ENCODE measurements around the gene NUDT8. TPM values are rescaled to one million over a fixed set of nuclear protein-coding genes. Genes with fewer than 3 reads are reported as not detected.

The NUDT8 gene
- total RNA-seq, 1 donor from 2014 or later, result 6.8 TPM

- H3K9me3 Mint-ChIP-seq (ENCODE audit: unreplicated experiment), result no peaks in the 10 kb centered on the region
- H3K4me1 Mint-ChIP-seq (ENCODE audit: unreplicated experiment), result no peaks in the 10 kb centered on the region
- no peak overlapping the region for H3K4me3 Mint-ChIP-seq (ENCODE audit: unreplicated experiment)
- no peak for TF ChIP-seq CTCF (IDR thresholded peaks at IDR 0.05; ENCODE audit: unreplicated experiment)
- DNase-seq (ENCODE audit: low spot score), result peak; percentile 47
- peaks cover 9% of the 10 kb centered on the region for H3K27me3 Mint-ChIP-seq (ENCODE audit: unreplicated experiment)
- H3K36me3 Mint-ChIP-seq (ENCODE audit: low read depth, unreplicated experiment), result peaks cover 6% of the 10 kb centered on the region
- H3K27ac Mint-ChIP-seq (ENCODE audit: unreplicated experiment), result no peak overlapping the region
Observed at GRCh38 chr11:67648140-67648795, 18.5 kb upstream of the NUDT8 start.

- Mint-ChIP-seq H3K9me3 (ENCODE audit: unreplicated experiment) (no peaks in the 10 kb centered on the region), H3K36me3 (ENCODE audit: low read depth, unreplicated experiment) (peaks cover 6% of the 10 kb centered on the region), H3K4me3 (ENCODE audit: unreplicated experiment) (no peak overlapping the region), H3K27ac (ENCODE audit: unreplicated experiment) (no peak overlapping the region), H3K27me3 (ENCODE audit: unreplicated experiment) (peaks cover 10% of the 10 kb centered on the region), H3K4me1 (ENCODE audit: unreplicated experiment) (no peaks in the 10 kb centered on the region)
- DNase-seq (ENCODE audit: low spot score), result no peak
- no peak for TF ChIP-seq CTCF (IDR thresholded peaks at IDR 0.05; ENCODE audit: unreplicated experiment)
Observed at GRCh38 chr11:67647471-67647870, 17.7 kb upstream of the NUDT8 start.

GRCh38 chr11:67646535-67647336 lies 17.0 kb upstream of the NUDT8 start:
- Mint-ChIP-seq H3K36me3 (ENCODE audit: low read depth, unreplicated experiment) (peaks cover 6% of the 10 kb centered on the region), H3K4me1 (ENCODE audit: unreplicated experiment) (no peaks in the 10 kb centered on the region), H3K27me3 (ENCODE audit: unreplicated experiment) (peaks cover 11% of the 10 kb centered on the region), H3K9me3 (ENCODE audit: unreplicated experiment) (no peaks in the 10 kb centered on the region), H3K27ac (ENCODE audit: unreplicated experiment) (no peak overlapping the region), H3K4me3 (ENCODE audit: unreplicated experiment) (peak overlapping the region; percentile 59)
- no peak for DNase-seq (ENCODE audit: low spot score)
- TF ChIP-seq CTCF (IDR thresholded peaks at IDR 0.05; ENCODE audit: unreplicated experiment), result no peak

GRCh38 chr11:67645521-67646461 lies 16.1 kb upstream of the NUDT8 start:
- Mint-ChIP-seq H3K4me1 (ENCODE audit: unreplicated experiment) (no peaks in the 10 kb centered on the region), H3K9me3 (ENCODE audit: unreplicated experiment) (no peaks in the 10 kb centered on the region), H3K36me3 (ENCODE audit: low read depth, unreplicated experiment) (peaks cover 6% of the 10 kb centered on the region), H3K27ac (ENCODE audit: unreplicated experiment) (no peak overlapping the region), H3K27me3 (ENCODE audit: unreplicated experiment) (peaks cover 9% of the 10 kb centered on the region), H3K4me3 (ENCODE audit: unreplicated experiment) (peak overlapping the region; percentile 59)
- no peak for TF ChIP-seq CTCF (IDR thresholded peaks at IDR 0.05; ENCODE audit: unreplicated experiment)
- DNase-seq (ENCODE audit: low spot score), result no peak
